Measurements from ENCODE around the gene FUT8. TPM values are rescaled to one million over a fixed set of nuclear protein-coding genes. Genes with fewer than 3 reads are reported as not detected.

Gene FUT8
- total and polyA plus RNA-seq, 2 of the 8 experiments (the other 6 are each of a cell fraction or from before 2014, with no cell fraction given) = 10.5 to 25.1 TPM

- CTCF ChIA-PET (ENCODE audit: partially characterized antibody) = interaction anchor here (1.4 kb wide), 1 partner anchor 325 kb away, joined by 3 read pairs; no protein-coding TSS in a partner anchor
- TF ChIP-seq FOSL1 (IDR thresholded peaks at IDR 0.05; ENCODE audit: insufficient read depth, low read depth, low read length) = no peak
- TF ChIP-seq TAF1 (IDR thresholded peaks at IDR 0.05; ENCODE audit: low read depth, low read length) = no peak
- TF ChIP-seq GABPA (IDR thresholded peaks at IDR 0.05; ENCODE audit: borderline replicate concordance, insufficient read depth, low read length) = no peak
- TF ChIP-seq RXRA (IDR thresholded peaks at IDR 0.05; ENCODE audit: insufficient read depth, low read depth, low read length) = no peak
- no peak for TF ChIP-seq CBX5 (IDR thresholded peaks at IDR 0.05; ENCODE audit: low read depth, low read length)
- no peak for TF ChIP-seq SIX5 (IDR thresholded peaks at IDR 0.05; ENCODE audit: low read depth, low read length)
- TF ChIP-seq CHD2 (IDR thresholded peaks at IDR 0.05; ENCODE audit: low read length) = no peak
- TF ChIP-seq SP1 (IDR thresholded peaks at IDR 0.05; ENCODE audit: low read depth, low read length) = no peak
- no peak for TF ChIP-seq SAP30 (IDR thresholded peaks at IDR 0.05; ENCODE audit: insufficient read depth, insufficient replicate concordance, low read length)
- no peak for TF ChIP-seq JUN (IDR thresholded peaks at IDR 0.05; ENCODE audit: low read depth, low read length)
- no peak for TF ChIP-seq TAF7 (optimal IDR thresholded peaks at IDR 0.05; ENCODE audit: borderline replicate concordance, low read depth, low read length)
- TF ChIP-seq SIN3A (conservative IDR thresholded peaks at IDR 0.05 in 1 of 2, IDR thresholded peaks at IDR 0.05 in 1 of 2; ENCODE audit: low read depth in 1 of 2, low read length in 2 of 2) = no peak
These were observed 333.1 kb downstream of the FUT8 start for GRCh38 chr14:65745396-65746190.

More at GRCh38 chr14:65745396-65746190, 333.1 kb downstream of the FUT8 start:
- Histone ChIP-seq H3K79me2 (ENCODE audit: control insufficient read depth in 1 of 2, insufficient read depth in 2 of 2, low read length in 2 of 2) (no peaks in the 10 kb centered on the region), H4K91ac (replicated peaks; ENCODE audit: insufficient read length, low read length) (no peak overlapping the region), H3K27me3 (replicated peaks in 1 of 4; ENCODE audit: control insufficient read depth in 3 of 4, extremely low read depth in 1 of 4, insufficient read depth in 3 of 4, low read length in 3 of 4) (no peaks in the 10 kb centered on the region; a peak in 1 of 7 replicates), H3K18ac (ENCODE audit: extremely low read depth, low read length) (no peak overlapping the region), H2AK5ac (ENCODE audit: low read depth, low read length) (no peak overlapping the region), H4K20me1 (replicated peaks in 1 of 2; ENCODE audit: control insufficient read depth in 1 of 2, insufficient read depth in 2 of 2, low read length in 2 of 2) (no peaks in the 10 kb centered on the region), H2BK12ac (ENCODE audit: low read depth, low read length) (no peak overlapping the region), H3K23ac (ENCODE audit: insufficient read length) (no peak overlapping the region), H3K4me2 (ENCODE audit: insufficient read depth in 1 of 2, low read depth in 2 of 2, low read length in 2 of 2) (no peak overlapping the region), H3K4ac (replicated peaks; ENCODE audit: insufficient read length, low read depth, low read length) (no peak overlapping the region), H3K79me1 (ENCODE audit: low read depth, low read length) (no peaks in the 10 kb centered on the region), H2AFZ (ENCODE audit: low read length) (no peak overlapping the region), H3K56ac (replicated peaks; ENCODE audit: insufficient read length, low read depth, low read length) (no peak overlapping the region), H3K36me3 (ENCODE audit: control insufficient read depth in 2 of 4, insufficient read depth in 4 of 4, low read length in 3 of 4) (no peaks in the 10 kb centered on the region), H3K9ac (replicated peaks in 1 of 4; ENCODE audit: extremely low read depth in 1 of 4, low read depth in 3 of 4, low read length in 3 of 4) (no peak overlapping the region), H2BK15ac (ENCODE audit: low read length) (no peak overlapping the region), H3K14ac (ENCODE audit: insufficient read length) (no peak overlapping the region), H3K23me2 (ENCODE audit: low read depth, low read length) (no peaks in the 10 kb centered on the region), H3K4me1 (replicated peaks in 1 of 4; ENCODE audit: control insufficient read depth in 3 of 4, insufficient read depth in 4 of 4, low read length in 3 of 4) (no peaks in the 10 kb centered on the region; a peak in 1 of 7 replicates), H4K8ac (ENCODE audit: extremely low read depth, insufficient read depth, low read length) (no peak overlapping the region), H3K27ac (ENCODE audit: low read depth, low read length) (no peak overlapping the region), H4K5ac (ENCODE audit: insufficient read length, low read depth, low read length) (no peak overlapping the region), H3K4me3 (ENCODE audit: extremely low read depth in 1 of 4, insufficient read depth in 2 of 4, low read depth in 3 of 4, low read length in 4 of 4) (no peak overlapping the region), H2BK120ac (replicated peaks; ENCODE audit: low read depth, low read length) (no peak overlapping the region), H2BK20ac (ENCODE audit: low read length) (no peak overlapping the region), H2BK5ac (ENCODE audit: low read depth, low read length) (no peak overlapping the region), H3K9me3 (ENCODE audit: insufficient read depth in 2 of 2, low read depth in 1 of 2, low read length in 1 of 2) (no peaks in the 10 kb centered on the region)
- POLR2A ChIA-PET (ENCODE audit: partially characterized antibody) = interaction anchor here (0.7 kb wide), 1 partner anchor 10 kb away, joined by 4 read pairs; no protein-coding TSS in a partner anchor
- FAIRE-seq = no peak
- WGBS, 2 experiments (ENCODE audit: extremely low coverage in 1 of 2, insufficient coverage in 1 of 2, insufficient read length in 1 of 2, insufficient replicate concordance in 2 of 2, low coverage in 1 of 2, low lambda C conversion rate in 2 of 2, missing lambda C conversion rate in 1 of 2) = 88% methylated on average over 8 of the region's 8 CpGs; no CpG with 5 or more reads in 1 of the 2 experiments
- DNase-seq (ENCODE audit: low read depth in 1 of 2, low spot score in 2 of 2) = no peak

Data from H1 (cell line).